ENCODE measurements around the gene CYP3A7.

DNA sequence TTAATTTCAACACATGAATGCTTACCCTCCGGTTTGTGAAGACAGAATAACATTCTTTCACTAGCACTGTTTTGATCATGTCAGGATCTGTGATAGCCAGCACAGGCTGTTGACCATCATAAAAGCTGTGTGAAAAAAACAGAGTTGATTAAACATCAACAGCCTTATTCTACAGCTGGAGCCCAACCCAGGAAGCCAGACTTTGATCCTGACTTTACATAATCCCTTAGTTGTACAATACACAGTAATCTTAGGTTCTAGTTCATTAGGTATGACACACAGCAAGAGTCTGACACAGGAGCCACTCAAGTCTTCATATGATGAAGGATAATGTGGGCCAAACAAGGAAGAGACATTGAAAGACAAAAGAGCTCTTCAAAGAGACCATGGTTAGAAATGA is 37.6 kb upstream of the CYP3A7 start:
- TF ChIP-seq CTCF (IDR thresholded peaks at IDR 0.05 in 8 of 11, conservative IDR thresholded peaks at IDR 0.05 in 3 of 11) (no peak), POLR2AphosphoS5 (IDR thresholded peaks at IDR 0.05) (no peak)

Data from spleen (tissue), 7 donors.